Nephron progenitor cell (in vitro differentiated cells): ENCODE data around the gene LRP6.
"Not testable (repeated sequence)": the region's sequence is repeated elsewhere in the genome, so short reads cannot be mapped to it uniquely, and the experiment has no call there.

Source experiments
- DNase-seq: peaks from one replicate; pipeline ENCODE4 v3.0.0; 2021
- H3K27ac Mint-ChIP-seq: 2 replicates; pipeline ENCODE4 v1.8.0; 2021; ENCODE audit warnings: mild to moderate bottlenecking, moderate library complexity, mixed read lengths
- H3K27me3 Mint-ChIP-seq: 2 replicates; pipeline ENCODE4 v1.8.0; 2021; ENCODE audit warnings: mild to moderate bottlenecking, low read depth, mixed read lengths; ENCODE audit not compliant: poor library complexity
- H3K36me3 Mint-ChIP-seq: 2 replicates; pipeline ENCODE4 v1.8.0; 2021; ENCODE audit warnings: low read depth, mixed read lengths
- H3K4me1 Mint-ChIP-seq: 2 replicates; pipeline ENCODE4 v1.8.0; 2021; ENCODE audit warnings: mixed read lengths
- H3K4me3 Mint-ChIP-seq: 2 replicates; pipeline ENCODE4 v1.8.0; 2021; ENCODE audit warnings: mild to moderate bottlenecking, moderate library complexity, mixed read lengths
- H3K9me3 Mint-ChIP-seq: 2 replicates; pipeline ENCODE4 v1.8.0; 2021; ENCODE audit warnings: mild to moderate bottlenecking, moderate library complexity, mixed read lengths
- TF ChIP-seq, protein P1 (sequence below): fragments of 200-600 bp; sonication (generic); IDR thresholded peaks from 2 replicates; pipeline ENCODE4 v1.5.0; 2021; ENCODE audit warnings: antibody characterized with exemption

The LRP6 gene

DNA sequence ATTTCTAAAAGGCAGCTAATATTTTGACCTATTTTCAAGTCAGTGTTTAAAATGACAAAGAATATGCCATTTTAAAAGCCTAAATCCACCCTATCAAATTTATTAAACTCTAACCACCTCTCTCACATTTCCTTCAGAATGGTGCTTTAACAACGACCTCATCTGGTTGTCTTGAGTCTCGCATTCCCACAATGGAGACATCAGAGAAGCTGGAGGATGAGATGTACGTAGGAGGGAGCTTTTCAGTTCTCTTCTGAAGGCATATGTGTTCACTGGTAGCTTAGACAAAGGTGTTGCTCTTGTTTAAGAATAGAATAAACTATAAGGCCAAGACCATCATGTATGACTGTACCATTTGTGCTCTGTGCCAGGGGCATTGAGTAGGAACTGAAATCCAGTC is 113.2 kb downstream of the LRP6 start:
- Mint-ChIP-seq H3K27me3 (no peaks in the 10 kb centered on the region), H3K4me3 (no peak overlapping the region), H3K36me3 (peaks cover 76% of the 10 kb centered on the region), H3K27ac (no peak overlapping the region), H3K4me1 (no peaks in the 10 kb centered on the region), H3K9me3 (no peaks in the 10 kb centered on the region)
- DNase-seq: no peak
- TF ChIP-seq, protein P1, sequence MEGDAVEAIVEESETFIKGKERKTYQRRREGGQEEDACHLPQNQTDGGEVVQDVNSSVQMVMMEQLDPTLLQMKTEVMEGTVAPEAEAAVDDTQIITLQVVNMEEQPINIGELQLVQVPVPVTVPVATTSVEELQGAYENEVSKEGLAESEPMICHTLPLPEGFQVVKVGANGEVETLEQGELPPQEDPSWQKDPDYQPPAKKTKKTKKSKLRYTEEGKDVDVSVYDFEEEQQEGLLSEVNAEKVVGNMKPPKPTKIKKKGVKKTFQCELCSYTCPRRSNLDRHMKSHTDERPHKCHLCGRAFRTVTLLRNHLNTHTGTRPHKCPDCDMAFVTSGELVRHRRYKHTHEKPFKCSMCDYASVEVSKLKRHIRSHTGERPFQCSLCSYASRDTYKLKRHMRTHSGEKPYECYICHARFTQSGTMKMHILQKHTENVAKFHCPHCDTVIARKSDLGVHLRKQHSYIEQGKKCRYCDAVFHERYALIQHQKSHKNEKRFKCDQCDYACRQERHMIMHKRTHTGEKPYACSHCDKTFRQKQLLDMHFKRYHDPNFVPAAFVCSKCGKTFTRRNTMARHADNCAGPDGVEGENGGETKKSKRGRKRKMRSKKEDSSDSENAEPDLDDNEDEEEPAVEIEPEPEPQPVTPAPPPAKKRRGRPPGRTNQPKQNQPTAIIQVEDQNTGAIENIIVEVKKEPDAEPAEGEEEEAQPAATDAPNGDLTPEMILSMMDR: no peak

- TF ChIP-seq, protein P1: no peak
- Mint-ChIP-seq H3K9me3 (no peaks in the 10 kb centered on the region), H3K4me1 (no peaks in the 10 kb centered on the region), H3K27me3 (no peaks in the 10 kb centered on the region), H3K27ac (peak overlapping the region; percentile 50), H3K4me3 (no peak overlapping the region), H3K36me3 (peaks cover 78% of the 10 kb centered on the region)
- no peak for DNase-seq
Measured at GRCh38 chr12:12147111-12147510, 119.7 kb downstream of the LRP6 start.

DNA sequence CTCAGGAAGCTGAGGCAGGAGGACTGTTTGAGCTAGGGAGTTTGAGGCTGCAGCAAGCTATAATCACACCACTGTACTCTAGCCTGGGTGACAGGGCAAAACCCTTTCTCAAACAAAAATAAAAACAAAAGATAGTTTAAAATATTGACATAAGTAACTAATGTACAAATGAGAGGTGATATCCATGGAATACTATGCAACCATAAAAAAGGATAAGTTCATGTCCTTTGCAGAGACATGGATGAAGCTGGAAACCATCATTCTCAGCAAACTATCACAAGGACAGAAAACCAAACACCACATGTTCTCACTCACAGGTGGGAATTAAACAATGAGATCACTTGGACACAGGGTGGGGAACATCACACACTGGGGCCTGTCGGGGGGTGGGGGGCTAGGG is 122.3 kb downstream of the LRP6 start:
- not testable (repeated sequence) for DNase-seq, H3K9me3 Mint-ChIP-seq, H3K27ac Mint-ChIP-seq, H3K4me1 Mint-ChIP-seq, H3K27me3 Mint-ChIP-seq, H3K4me3 Mint-ChIP-seq
- peaks cover 69% of the 10 kb centered on the region for H3K36me3 Mint-ChIP-seq

DNA sequence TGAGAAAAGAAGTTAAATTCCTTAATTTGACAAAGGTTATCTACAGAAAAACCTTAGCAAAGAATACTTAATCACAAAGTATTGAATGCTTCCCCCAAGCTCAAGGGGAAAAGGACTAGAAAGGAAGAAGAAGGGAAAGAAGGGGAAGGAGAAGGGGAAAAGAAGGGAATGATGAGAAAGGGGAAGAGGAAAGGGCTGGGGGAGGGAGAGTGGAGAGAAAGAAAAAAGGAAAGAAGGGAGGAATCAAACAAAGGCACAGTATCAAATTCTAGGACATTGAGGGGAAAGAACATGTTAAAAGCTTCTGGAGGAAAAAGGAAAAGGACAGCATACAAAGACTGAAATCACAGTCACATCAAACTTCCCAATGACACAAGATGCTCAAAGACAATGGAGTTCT is 125.8 kb downstream of the LRP6 start:
- H3K36me3 Mint-ChIP-seq: peaks cover 72% of the 10 kb centered on the region
- H3K4me3 Mint-ChIP-seq: no peak overlapping the region
- H3K9me3 Mint-ChIP-seq: no peaks in the 10 kb centered on the region
- TF ChIP-seq, protein P1: no peak
- no peaks in the 10 kb centered on the region for H3K27me3 Mint-ChIP-seq
- DNase-seq: no peak
- peak overlapping the region; percentile 89 for H3K27ac Mint-ChIP-seq
- no peaks in the 10 kb centered on the region for H3K4me1 Mint-ChIP-seq

DNA sequence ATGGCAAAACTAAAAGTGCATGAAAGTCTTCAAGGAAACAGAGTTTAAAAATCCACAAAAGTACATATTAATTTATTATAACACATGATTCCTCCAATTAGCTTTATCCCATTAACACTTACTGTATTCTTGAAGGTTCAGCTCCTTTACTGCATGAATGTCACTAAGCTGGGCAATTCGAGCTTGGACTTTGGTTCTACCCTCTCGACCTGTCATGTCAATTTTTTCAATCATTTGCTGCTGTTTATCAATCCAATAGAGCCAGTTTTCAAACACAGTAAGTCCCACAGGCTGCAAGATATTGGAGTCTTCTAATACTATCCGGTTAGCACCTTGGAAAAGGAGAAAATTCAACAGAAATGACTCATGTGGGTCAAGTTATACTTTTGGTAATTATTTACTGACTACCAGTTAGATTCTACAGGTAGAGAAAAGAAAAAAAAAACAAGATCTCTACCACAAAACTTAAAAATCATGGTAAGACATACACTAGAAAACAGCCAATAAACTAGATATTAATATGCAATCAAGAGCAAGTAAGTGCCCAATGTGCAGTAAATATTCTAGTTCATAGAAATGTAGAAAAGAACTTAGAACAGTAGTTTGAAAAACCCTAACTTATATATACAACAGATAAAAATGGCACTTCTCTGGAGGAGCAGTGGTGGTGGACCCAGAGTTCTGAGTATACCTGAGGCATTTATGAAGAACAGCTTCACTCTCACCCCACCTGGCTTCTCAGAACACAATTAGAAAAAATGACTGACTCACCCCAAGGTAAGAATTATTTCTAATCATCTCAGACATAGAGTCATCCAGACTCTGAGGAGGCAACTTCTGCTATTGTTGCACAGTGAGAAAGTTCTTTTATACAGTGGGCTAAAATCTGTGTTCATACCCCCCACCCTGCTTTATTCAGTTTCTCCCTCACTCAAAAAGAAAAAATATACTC is 128.4 kb downstream of the LRP6 start:
- Mint-ChIP-seq H3K4me1 (no peaks in the 10 kb centered on the region), H3K36me3 (peaks cover 64% of the 10 kb centered on the region), H3K4me3 (no peak overlapping the region), H3K27ac (no peak overlapping the region), H3K27me3 (no peaks in the 10 kb centered on the region), H3K9me3 (no peaks in the 10 kb centered on the region)
- DNase-seq: no peak
- TF ChIP-seq, protein P1: no peak

DNA sequence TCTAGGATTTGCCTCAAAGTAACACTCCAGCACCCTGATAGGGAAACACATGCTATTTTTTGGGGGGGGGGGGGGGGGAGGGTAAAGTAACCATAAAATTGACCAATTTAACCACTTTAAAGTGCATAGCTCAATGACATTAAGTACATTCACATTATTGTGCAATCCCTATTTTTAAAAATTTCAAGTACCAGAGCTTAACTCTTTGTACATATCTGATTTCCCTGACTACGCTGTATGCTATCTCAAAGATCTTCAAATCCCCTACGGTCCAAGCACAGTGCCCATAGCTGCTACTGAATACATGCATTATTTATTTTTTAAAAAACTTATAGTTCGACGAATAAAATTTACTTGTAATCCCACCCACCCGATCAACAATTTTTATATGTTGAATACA is 133.1 kb downstream of the LRP6 start:
- Mint-ChIP-seq H3K36me3 (peaks cover 81% of the 10 kb centered on the region), H3K4me1 (no peaks in the 10 kb centered on the region), H3K27ac (no peak overlapping the region), H3K4me3 (no peak overlapping the region), H3K9me3 (no peaks in the 10 kb centered on the region), H3K27me3 (no peaks in the 10 kb centered on the region)
- DNase-seq: no peak
- TF ChIP-seq, protein P1: no peak
